OCI-LY1 (cell line): ENCODE measurements around the gene PTPRR.

ENCODE experiments used
- EZH2 ChIP-seq: fragments of 200-600 bp; sonication (generic), shearing (Covaris generic); IDR thresholded peaks from 2 replicates; pipeline ENCODE4 v1.8.0; 2017; ENCODE audit warnings: borderline replicate concordance, mixed run types, mild to moderate bottlenecking, antibody characterized with exemption, low read length, moderate library complexity, mixed read lengths
- TF ChIP-seq, protein P1 (sequence below): fragments of 200-600 bp; sonication (generic), shearing (Covaris generic); IDR thresholded peaks from 2 replicates; pipeline ENCODE4 v1.5.1; 2017; ENCODE audit warnings: mild to moderate bottlenecking, antibody characterized with exemption, low read length, moderate library complexity, mixed read lengths

DNA sequence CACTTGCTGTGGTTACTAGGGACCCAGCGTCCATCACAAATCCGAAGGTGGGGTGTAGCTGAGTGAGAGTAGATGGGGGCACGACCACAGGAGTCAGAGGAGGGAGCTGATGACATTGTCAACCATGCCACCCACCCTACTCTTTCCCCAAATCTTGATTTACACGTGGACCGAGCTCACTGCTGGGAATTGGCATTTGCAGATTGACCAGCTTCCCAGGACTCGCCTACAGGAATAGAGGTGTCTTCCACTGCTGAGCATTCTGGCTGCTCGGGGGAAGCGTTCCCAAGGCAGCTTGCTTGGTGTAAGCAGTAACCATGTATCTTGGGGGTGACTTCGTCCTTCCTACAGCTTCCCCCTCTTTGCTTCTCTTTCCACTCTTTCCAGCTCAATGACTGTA is 353 bp upstream of the PTPRR start:
- TF ChIP-seq, protein P1, sequence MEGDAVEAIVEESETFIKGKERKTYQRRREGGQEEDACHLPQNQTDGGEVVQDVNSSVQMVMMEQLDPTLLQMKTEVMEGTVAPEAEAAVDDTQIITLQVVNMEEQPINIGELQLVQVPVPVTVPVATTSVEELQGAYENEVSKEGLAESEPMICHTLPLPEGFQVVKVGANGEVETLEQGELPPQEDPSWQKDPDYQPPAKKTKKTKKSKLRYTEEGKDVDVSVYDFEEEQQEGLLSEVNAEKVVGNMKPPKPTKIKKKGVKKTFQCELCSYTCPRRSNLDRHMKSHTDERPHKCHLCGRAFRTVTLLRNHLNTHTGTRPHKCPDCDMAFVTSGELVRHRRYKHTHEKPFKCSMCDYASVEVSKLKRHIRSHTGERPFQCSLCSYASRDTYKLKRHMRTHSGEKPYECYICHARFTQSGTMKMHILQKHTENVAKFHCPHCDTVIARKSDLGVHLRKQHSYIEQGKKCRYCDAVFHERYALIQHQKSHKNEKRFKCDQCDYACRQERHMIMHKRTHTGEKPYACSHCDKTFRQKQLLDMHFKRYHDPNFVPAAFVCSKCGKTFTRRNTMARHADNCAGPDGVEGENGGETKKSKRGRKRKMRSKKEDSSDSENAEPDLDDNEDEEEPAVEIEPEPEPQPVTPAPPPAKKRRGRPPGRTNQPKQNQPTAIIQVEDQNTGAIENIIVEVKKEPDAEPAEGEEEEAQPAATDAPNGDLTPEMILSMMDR: no peak
- TF ChIP-seq EZH2: no peak
